GM12891 (cell line): ENCODE results near the gene CES3.
"Not testable (repeated sequence)": the region's sequence is repeated elsewhere in the genome, so short reads cannot be mapped to it uniquely, and the experiment has no call there.

ENCODE experiments used
- DNase-seq: peaks from one replicate; pipeline ENCODE4 v3.0.0; 2011; ENCODE audit warnings: low spot score; ENCODE audit not compliant: insufficient read length
- FAIRE-seq: peaks from 2 replicates; lab custom pipeline; 2011; peaks lifted over from hg19 to GRCh38; lab: Jason Lieb, UNC
- PAX5 ChIP-seq: IDR thresholded peaks from 2 replicates; pipeline ENCODE4 v1.6.1; 2011; ENCODE audit warnings: low read length, moderate library complexity, mild to moderate bottlenecking; ENCODE audit not compliant: insufficient read depth, severe bottlenecking
- POLR2A ChIP-seq: IDR thresholded peaks from 2 replicates; pipeline ENCODE4 v1.6.1; 2011; ENCODE audit warnings: low read depth, low read length, control low read depth
- POLR2AphosphoS5 ChIP-seq: IDR thresholded peaks from 2 replicates; pipeline ENCODE4 v1.6.1; 2011; ENCODE audit warnings: low read depth, low read length, control low read depth
- POU2F2 ChIP-seq: IDR thresholded peaks from 2 replicates; pipeline ENCODE4 v1.6.1; 2011; ENCODE audit warnings: low read depth, mild to moderate bottlenecking, control low read depth, low read length, moderate library complexity
- SPI1 ChIP-seq: IDR thresholded peaks from 2 replicates; pipeline ENCODE4 v1.6.1; 2011; ENCODE audit warnings: low read depth, low read length, control low read depth
- TAF1 ChIP-seq: IDR thresholded peaks from 2 replicates; pipeline ENCODE4 v1.6.1; 2011; ENCODE audit warnings: low read depth, low read length, control low read depth

CES3 gene

GRCh38 chr16:66933776-66934137, 27.3 kb upstream of the CES3 start:
- no peak for TF ChIP-seq TAF1
- no peak for TF ChIP-seq POU2F2
- TF ChIP-seq PAX5: no peak
- TF ChIP-seq SPI1: no peak
- no peak for TF ChIP-seq POLR2A
- no peak for TF ChIP-seq POLR2AphosphoS5
- FAIRE-seq (no peak), DNase-seq (no peak)

- TF ChIP-seq TAF1 (peak; percentile 60), PAX5 (peak; percentile 46), POLR2AphosphoS5 (peak; percentile 90), SPI1 (peak; percentile 24; the same call in 1 of the 2 replicates), POU2F2 (peak; percentile 69; the same call in 1 of the 2 replicates), POLR2A (peak; percentile 87)
- peak; percentile 96 for DNase-seq
- peak; percentile 99 for FAIRE-seq
These were observed 26.8 kb upstream of the CES3 start, which contains the start of gene CIAO2B for GRCh38 chr16:66934138-66934838. CIAO2B (minus strand) TSS chr16:66934402; CDS start chr16:66934364, 38 bp downstream.

DNA sequence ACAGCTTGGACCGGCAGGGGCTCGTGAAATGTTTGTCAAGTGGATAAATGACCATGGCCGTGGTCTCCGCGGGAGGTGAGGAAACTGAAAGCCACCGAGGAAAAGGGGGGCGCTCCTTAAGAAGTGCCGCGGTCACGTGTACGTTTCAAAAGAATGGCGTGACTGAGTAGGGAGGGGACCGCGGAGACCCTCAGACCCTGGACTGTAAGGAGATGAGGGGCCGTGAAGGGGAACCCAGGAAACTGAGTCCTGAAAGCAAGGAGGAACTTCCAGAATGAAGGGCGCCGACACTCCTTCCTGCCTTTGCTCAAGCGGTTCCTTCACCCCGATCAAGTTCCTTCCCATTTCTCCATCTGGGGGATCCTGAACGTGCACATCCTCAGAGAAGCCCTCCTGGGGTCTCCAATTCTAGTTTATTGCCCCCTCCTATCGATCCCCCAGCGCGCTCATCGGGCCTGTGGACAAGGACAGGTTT, 26.2 kb upstream of the CES3 start:
- DNase-seq, FAIRE-seq: not testable (repeated sequence)

DNA sequence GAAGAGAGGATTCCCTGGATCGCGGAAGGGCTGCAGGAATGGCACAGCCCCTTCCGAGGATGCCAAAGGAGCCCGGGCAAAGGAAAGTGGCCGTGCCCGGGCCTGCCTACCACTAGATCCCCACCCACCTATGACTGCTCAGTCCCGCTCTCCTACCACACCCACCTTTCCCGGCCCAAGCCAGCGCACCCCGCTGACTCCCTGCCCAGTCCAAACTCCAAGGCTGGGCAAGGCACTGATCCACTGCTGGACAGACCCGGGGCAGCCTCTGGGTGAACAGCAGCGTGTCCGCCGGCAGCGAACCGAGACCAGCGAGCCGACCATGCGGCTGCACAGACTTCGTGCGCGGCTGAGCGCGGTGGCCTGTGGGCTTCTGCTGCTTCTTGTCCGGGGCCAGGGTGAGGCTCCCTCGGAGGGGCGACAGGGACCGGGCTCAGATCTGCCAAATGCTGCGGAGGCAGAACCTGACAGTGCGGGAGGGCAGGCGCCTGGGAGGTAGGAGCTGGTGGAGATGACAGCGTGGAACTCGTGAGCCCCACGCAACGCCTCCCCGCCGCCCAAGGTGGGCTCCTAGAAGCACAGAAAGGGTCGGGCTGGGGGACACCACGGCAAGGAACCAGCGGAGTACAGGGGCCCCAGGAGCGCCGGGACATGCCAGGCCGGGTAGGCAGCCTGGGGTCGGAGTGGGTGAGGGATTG, 25.6 kb upstream of the CES3 start, which contains the start of gene CES2:
Gene CES2 (plus strand): TSS at position 203 of the 698 bp plus-strand sequence. CDS start 120 bp downstream, at position 323.
- TF ChIP-seq POU2F2 (no peak), PAX5 (no peak), POLR2A (no peak), POLR2AphosphoS5 (no peak), TAF1 (no peak), SPI1 (no peak)
- no peak for DNase-seq
- FAIRE-seq: peak; percentile 59

DNA sequence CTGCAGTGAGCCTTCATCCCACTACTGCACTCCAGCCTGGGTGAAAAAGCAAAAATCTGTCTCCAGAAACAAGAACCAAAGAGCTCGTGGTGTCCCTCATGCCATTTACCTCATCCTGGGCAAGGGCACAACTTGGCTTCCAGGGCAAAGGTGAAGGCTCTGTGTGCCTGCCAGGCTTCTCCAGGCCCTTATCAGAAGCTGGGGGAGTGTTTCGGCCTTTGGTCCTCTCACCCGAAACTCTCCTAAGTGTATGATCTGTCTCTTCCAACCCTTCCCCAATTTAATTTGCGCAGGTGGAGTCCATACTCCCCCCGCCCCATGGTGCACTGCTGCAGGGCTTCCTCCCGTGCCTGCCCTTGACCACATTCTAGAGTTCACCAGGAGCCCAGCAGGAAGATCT, 24.6 kb upstream of the CES3 start:
- TF ChIP-seq TAF1 (no peak), POU2F2 (no peak), POLR2AphosphoS5 (no peak), PAX5 (no peak), SPI1 (no peak), POLR2A (no peak)
- FAIRE-seq (no peak), DNase-seq (no peak)

- TF ChIP-seq POLR2A (no peak), POU2F2 (no peak), PAX5 (no peak), TAF1 (no peak), POLR2AphosphoS5 (no peak), SPI1 (no peak)
- FAIRE-seq: no peak
- DNase-seq: no peak
These were observed 24.0 kb upstream of the CES3 start for GRCh38 chr16:66936889-66937554.

DNA sequence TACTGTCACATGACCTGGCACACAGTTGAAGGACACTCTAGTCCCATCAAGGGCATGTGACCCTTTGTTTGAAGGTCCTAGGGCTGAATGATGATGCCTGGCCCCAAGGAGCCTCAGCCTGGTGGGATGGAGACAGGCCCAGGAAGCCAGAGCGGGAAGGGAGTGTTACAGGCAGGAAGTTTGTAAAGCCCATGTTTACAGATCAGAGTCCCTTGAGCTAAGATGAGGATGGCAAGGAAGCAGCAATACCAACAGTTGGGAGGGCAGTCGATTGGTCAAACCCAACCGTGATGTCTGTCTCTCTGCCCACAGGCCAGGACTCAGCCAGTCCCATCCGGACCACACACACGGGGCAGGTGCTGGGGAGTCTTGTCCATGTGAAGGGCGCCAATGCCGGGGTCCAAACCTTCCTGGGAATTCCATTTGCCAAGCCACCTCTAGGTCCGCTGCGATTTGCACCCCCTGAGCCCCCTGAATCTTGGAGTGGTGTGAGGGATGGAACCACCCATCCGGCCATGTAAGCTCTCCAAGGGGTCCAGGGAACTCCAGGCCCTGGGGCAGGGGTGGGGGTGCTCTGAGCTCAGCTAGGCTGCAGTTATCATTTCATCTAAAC, 23.2 kb upstream of the CES3 start:
- FAIRE-seq (no peak), DNase-seq (no peak)
- no peak for TF ChIP-seq POLR2A
- no peak for TF ChIP-seq PAX5
- no peak; the same call in 1 of the 2 replicates for TF ChIP-seq POLR2AphosphoS5
- TF ChIP-seq SPI1: no peak
- no peak for TF ChIP-seq TAF1
- no peak for TF ChIP-seq POU2F2

- TF ChIP-seq POU2F2 (no peak), POLR2AphosphoS5 (no peak), SPI1 (no peak), TAF1 (no peak), POLR2A (no peak), PAX5 (no peak)
- FAIRE-seq (no peak), DNase-seq (no peak)
These were observed 21.7 kb upstream of the CES3 start for GRCh38 chr16:66939366-66939765.

DNA sequence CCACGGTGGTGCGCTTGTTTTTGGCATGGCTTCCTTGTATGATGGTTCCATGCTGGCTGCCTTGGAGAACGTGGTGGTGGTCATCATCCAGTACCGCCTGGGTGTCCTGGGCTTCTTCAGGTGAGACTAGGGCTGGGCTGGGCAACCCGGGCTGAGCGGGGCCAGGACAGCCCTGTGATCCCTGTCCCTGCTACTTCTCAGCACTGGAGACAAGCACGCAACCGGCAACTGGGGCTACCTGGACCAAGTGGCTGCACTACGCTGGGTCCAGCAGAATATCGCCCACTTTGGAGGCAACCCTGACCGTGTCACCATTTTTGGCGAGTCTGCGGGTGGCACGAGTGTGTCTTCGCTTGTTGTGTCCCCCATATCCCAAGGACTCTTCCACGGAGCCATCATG, 20.8 kb upstream of the CES3 start:
- FAIRE-seq: no peak
- no peak for TF ChIP-seq PAX5
- DNase-seq: no peak
